ENCODE results near the gene LRFN2.

GRCh38 chr6:40543146-40543545 is 44.0 kb downstream of the LRFN2 start:
- TF ChIP-seq TAF1 (conservative IDR thresholded peaks at IDR 0.05) (no peak), CTCF (IDR thresholded peaks at IDR 0.05; ENCODE audit: low read depth, low read length, missing input control) (no peak), ATF3 (IDR thresholded peaks at IDR 0.05) (no peak), RAD21 (IDR thresholded peaks at IDR 0.05) (no peak), YY1 (IDR thresholded peaks at IDR 0.05) (no peak), RXRA (IDR thresholded peaks at IDR 0.05) (no peak), MAX (IDR thresholded peaks at IDR 0.05) (no peak), EGR1 (IDR thresholded peaks at IDR 0.05; ENCODE audit: low read depth in 2 of 2) (no peak), SP1 (IDR thresholded peaks at IDR 0.05) (no peak), FOXA1 (IDR thresholded peaks at IDR 0.05) (no peak)
